CD4-positive, alpha-beta T cell treated with Interleukin-6 for 4 hours (primary cell): ENCODE data around the gene SLC1A7.

Experiments used
- DNase-seq: peaks from one replicate; pipeline ENCODE4 v3.0.0-alpha.2; 2020; ENCODE audit warnings: mixed read lengths

Gene SLC1A7

DNA sequence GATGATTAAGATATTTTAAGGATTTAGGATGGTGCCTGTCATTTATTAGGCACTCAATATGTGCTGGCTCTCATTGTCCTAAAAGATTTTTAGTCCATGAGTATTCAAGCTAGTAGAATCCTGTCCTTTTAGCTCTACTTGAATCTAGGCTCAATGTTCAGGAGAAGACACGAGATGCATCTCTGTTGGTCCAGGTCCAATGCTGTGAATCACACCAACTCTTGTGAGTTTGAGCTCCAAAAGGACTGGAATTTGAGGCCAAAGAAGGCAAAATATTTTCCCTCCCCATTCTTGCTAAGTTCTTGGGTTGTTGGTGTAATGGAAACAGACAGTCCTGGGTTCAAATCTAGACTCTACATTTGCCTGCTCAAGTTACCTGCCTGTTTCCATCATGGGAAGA, 81.9 kb downstream of the SLC1A7 start:
- no peak for DNase-seq

- DNase-seq = no peak
Observed at GRCh38 chr1:53057127-53057526, 85.3 kb downstream of the SLC1A7 start.

GRCh38 chr1:53051676-53052075, 90.8 kb downstream of the SLC1A7 start:
- no peak for DNase-seq

DNA sequence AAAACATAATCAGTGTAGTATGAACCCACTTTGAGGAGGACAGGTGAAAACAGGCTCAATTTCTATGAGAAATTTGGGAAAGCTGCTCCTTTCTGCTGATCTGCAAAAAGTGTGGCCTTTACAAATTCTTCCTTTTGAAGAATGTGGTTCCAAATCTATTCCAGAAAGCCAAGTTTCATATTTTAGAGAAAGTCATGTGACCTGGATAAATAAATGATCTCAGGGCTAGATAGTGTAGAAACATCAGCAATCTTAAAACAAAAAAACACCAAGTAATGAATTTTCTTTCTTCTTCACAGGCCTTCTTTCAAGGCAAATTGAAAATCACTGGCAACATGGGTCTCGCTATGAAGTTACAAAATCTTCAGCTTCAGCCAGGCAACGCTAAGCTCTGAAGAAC, 92.1 kb downstream of the SLC1A7 start:
- DNase-seq = no peak

DNA sequence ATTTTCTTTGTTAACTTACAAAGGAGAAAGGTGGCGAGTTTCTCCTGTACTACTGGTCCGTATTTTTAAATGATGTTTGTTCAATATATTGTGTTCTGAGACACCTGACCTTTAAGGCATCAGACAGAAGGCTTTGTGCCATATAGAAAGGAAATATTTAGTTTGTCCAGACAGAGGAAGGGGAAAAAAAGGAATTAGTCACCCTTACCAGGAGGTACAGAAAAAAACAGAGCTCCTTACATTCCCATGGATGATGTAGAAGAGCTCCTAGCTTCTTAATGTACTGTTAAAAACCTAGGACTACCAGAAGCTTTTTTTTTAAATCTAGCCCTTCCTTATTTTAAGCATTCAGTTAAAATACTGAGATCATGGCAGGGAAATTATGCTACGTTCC, 92.9 kb downstream of the SLC1A7 start:
- DNase-seq = no peak

GRCh38 chr1:53048960-53049573, 93.4 kb downstream of the SLC1A7 start:
- DNase-seq = no peak

GRCh38 chr1:53047737-53048736, 94.4 kb downstream of the SLC1A7 start:
- no peak for DNase-seq

DNA sequence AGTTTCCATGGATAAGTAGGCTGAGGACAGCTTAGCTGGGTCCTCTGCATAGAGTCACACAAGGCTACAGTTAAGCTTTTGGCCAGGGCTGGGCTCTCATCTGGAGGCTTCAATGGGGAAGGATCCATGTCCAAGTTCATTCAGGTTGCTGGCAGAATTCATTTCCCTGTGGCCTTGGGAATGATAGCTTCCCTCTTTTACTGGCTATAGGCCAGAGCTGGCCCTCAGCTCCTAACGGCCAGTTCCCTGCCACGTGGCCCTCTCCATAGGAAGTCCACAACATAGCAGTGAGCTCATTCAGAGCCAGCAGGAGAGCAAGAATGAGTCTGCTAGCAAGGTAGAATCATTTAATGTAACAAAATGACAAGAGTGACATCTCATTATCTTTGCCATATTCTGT, 95.5 kb downstream of the SLC1A7 start:
- DNase-seq = no peak

GRCh38 chr1:53044926-53045325, 97.5 kb downstream of the SLC1A7 start:
- DNase-seq = no peak

DNA sequence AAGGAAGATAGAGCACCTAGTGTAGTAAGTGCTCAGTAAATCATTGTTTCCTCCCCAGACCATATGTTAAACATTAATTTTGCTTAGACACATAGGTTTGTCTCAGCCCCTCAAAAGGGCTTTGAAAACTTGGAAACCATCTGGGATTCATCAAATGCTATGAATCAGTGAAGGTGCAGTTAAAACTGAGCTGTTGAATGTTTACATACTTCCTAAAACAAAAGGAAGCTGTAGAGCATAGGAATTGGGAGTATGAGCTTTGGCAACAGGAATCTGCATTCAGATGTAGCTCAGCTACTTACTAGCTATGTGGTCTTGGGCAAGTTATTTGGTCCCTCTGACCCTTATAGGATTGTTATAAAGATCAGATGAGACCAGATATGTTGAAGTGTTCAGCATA, 99.2 kb downstream of the SLC1A7 start:
- no peak for DNase-seq

- DNase-seq = no peak
Observed at GRCh38 chr1:53038566-53038965, 103.9 kb downstream of the SLC1A7 start.
